GM21515 (cell line): ENCODE results near the gene OLFM1.
"Not testable (repeated sequence)": the region's sequence is repeated elsewhere in the genome, so short reads cannot be mapped to it uniquely, and the experiment has no call there.

ENCODE experiments used
- ATAC-seq: cut with Tn5 transposase; IDR thresholded peaks from one replicate; pipeline ENCODE4 v1.9.1; 2021; ENCODE audit not compliant: unreplicated experiment

The OLFM1 gene

DNA sequence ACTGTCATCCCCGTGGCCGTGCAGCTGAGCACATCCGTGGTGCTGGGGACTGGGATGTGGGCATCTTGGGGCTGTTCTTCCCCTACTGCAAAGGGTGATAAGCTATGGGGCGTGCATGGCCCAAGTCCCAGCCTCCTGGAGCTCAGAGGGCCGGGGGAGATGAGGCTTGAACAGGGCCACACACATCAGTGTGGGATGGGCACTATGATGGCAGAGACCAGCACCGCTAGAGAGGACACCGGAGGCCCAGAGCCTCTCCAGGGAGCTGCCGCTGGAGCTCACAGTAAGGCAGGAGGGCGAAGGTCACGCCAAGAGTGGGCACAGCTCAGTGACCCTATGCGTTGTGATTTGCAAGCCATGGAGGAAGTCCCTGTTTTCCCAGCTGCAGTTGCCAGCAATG is 63.5 kb downstream of the OLFM1 start:
- ATAC-seq: no peak

DNA sequence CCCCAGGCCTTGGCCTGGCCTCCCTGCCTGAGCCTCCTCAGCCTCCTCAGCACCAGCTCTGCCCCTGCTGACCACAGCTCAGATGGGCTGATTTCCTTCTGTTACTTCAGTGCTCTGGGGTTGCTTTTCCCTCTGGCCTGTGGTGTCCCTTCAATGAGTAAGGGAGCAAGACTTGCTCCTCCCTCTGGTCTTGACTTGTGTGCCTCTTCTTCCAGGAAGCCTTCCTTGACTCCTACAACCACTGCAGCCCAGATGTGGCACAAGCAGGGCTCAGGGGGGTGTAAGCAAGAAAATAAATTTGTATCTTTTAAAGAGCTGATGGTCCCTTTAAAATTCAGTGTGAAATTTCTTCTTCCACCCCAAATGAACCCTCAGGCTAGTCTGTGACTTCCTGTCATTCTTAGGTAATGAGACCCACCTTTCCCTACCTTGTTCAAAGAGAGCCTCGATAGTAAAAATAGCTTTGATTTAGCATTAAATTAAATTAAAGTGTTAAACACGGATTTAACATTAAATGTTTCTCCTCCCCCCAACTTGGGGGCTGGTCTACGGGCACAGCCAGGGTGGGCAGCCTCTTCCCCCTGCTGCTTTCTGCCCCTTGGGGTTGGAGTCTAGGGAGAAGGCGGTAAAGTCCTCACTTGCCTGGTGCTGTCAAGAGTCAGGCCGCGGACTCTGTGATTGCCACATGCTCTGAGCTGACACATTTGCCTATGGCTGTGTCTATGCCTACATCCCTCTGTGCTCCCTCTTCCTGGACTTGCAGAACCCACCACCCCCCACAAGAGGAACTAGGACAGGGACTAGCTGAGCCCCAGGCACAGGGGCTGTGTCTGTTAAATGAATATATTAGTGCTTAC is 64.5 kb downstream of the OLFM1 start:
- ATAC-seq: no peak

DNA sequence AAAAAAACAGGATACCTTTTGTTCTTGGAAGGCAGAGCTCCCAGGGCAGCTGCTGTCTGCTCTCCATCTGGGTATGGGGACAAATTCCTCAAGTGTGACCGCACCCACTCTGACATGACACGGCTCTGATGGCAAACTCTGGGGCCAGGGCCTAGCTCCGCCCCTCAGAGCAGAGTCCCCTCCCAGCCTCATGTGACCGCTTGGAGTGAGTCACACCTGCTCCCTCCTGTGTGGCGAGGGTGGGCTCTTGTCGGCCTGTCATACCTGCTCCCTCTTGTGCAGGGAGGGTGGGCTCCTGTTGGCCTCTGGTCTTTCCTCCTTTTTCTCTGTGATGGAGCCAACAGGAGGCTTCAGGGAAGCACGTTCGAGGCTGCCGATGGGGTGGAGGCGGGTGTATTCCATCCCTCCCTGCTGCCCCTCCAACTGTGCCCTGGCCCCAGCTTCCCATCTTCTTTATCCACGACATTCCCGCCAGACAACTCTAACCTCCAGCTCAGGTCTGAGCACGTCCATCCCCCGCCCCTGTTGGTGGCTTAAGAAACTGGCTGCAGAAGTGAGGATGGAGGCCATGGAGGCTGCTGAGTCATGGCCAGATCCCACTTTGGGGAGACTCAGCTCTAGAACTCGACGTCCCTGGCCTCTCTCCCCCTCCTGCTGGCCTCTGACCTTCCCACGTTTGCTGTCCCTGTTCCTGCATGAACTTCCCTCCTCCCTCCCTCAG is 65.3 kb downstream of the OLFM1 start:
- ATAC-seq: no peak

DNA sequence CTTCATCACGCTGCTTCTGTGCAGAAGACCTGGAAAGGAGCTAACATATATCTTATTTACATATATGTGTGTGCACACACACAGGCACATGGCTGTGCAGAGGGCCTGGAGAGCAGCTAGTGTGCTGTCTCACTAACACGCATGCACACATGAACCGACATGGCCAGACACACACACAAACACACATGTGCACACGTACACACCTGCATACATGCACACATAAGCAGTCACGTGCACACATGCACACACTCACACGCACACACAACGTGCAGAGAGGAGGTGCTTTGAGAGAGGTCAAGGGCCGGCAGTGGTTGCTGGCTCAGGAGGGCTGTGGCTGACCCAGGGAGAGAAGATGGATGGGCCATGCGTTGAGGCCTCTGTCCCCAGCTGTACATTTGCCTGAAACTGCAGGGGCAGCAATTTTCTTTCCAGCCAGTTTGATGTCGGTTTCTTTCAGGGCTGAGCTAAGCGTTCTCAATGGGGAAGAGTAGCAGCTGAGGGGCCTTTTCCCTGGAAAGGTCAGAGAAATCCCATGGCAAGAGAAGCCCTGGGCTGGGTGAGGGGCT is 66.7 kb downstream of the OLFM1 start:
- ATAC-seq: no peak

DNA sequence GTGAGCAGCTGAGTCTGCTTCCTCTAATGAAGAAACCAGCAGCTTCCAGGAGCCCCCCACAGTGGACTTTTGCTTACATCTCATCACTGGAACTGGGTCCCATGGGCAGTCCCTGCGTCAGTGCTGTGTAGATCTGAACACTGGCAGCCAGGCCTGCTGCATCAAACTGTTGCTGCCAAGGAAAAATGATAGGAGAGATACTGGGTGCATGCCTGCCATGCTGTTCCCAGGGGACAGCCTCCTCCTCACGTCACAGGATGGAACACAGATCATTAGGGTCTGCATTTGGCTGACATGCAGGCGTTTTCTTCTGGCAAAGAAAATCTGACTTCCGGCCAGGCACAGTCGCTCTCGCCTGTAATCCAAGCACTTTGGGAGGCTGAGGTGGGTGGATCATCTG is 67.9 kb downstream of the OLFM1 start:
- no peak for ATAC-seq

DNA sequence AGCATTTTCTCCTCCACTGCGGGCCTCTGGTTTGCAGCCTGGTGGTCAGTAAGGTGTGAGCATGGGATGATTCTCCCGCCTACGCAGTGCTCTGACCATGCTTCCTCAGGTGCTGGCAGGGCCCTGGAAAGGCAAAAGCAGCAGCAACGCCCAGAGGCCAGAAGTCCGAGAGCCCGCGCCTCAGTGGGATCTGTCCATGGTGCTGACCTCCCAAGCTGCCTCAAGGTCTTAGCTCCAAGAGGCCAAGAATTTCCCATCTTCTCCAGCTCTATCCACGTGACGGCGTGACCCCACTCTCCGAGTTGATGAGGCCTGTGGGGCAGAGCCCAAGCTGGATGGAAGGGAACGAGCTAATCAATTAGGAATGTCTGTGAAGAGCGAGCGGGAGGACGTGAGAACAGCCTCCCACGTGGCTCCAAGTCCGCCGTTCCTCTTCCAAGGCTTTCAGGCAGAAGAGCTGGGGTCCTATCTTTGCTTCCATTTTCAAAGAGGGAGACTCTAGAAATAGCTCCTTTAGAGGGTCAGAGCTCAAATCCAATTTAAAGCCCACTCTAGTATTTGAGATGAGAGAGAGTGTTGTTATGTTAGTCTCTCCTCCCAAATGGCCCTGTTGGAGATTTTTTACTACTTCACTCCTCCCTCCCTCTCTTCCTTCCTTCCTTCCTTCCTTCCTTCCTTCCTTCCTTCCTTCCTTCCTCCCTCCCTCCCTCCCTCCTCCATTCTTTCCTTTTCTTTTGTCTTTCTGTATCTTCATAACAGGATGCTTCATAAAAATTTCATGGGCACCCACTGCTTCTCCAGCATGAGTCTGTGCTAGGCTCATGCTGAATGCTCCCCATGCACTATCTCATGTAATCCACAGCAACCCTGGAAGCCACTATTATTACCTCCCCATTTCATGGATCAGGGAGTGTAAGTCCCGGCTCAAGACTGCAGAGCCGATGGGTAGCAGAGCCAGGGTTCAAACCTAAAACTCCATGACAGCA is 69.3 kb downstream of the OLFM1 start:
- no peak for ATAC-seq

DNA sequence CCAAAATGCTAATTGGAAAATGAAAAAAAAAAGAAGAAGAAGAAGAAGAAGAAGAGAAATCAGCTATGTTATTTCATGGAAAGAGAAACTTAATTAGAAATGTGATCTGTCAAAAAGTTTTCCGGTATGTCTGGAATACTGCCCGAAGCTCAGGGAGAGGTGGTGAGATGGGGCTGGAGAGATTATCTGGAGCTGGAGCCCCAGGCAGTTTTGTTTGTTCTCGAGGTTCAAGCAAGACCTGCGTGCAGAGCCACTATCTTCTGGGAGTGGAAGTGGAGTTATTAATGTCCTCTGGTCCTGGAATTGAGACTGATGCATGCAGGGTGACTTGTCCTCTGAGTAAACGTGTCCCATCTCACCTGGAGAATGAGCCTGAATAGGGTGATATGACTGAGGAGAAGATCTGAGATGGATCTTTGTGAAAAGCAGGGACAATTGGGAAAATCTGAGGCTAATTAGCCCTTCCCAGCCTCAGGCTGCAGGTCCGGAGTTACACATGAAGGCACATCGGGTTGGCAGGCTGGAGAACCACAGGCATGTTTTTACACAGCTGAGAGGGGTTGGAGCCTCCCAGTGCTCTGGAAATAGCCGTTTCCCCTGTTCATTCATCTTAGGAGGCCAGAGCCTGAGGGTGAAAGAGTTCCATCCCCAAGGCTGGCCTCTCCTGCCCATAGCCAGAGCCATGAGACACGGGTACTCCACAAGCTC is 70.5 kb downstream of the OLFM1 start:
- ATAC-seq: no peak

DNA sequence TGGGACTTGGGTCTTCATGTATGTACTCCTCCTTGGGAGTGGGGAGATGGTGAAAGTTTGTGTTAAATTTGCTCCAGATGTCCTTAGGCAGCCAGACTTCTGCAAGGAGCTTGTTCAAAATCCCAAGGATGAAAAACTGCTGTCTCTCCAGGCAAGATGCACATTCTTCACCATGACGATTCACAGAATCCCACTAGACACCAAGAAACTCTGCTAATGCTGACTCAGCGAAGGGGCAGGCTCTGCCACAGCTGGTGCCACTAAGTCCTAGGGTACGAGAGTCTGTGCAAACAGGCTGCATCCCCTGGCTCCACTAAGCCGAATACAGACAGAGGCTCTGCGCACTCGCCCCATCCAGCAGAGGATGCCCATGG is 71.1 kb downstream of the OLFM1 start:
- ATAC-seq: no peak

DNA sequence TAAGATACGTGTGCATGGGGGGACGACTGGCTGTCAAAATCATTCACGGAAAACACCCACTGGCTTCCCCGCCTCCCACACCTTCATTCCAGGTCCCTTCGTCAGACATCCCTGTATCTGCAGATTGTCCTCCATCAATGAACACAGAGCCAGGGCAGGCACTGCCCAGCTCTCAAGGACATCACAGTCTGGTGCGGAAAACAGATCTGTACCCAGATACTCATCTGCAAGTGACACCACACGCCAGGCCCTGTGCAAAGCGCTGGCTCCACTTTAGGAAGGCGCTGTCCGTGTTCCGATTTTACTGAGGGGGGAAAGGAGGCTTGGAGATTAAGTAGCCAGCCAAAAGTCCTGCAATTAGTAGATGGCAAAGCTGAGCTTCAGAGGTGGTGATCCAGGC is 72.3 kb downstream of the OLFM1 start:
- ATAC-seq: no peak

DNA sequence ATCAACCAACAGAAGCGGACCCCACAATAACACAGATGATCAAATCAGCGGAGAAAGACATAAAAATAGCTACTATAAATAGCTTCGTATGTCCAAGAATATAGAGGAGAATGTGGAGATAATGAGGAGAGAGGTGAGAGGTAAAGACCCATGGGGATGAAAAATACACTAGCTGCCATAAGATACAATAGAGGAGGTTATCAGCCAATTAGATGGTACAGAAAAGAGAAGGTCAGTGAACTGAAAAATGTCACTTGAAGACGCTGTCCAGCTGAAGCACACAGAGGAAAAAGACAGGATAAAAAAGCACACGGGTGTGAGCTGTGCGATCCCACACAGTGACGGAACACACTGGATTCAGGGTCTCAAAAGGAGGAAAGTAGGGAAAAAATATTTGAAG is 73.4 kb downstream of the OLFM1 start:
- no peak for ATAC-seq

DNA sequence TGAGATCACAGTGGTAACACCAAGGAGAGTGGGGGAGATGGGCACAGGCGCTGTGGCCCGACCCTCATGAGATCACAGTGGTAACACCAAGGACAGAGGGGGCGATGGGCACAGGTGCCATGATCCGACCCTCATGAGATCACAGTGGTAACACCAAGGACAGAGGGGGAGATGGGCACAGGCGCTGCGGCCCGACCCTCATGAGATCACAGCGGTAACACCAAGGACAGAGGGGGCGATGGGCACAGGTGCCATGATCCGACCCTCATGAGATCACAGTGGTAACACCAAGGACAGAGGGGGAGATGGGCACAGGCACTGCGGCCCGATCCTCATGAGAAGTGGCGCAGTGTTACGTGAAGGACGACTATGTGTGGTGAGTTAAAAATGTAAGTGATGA is 75.1 kb downstream of the OLFM1 start:
- not testable (repeated sequence) for ATAC-seq

DNA sequence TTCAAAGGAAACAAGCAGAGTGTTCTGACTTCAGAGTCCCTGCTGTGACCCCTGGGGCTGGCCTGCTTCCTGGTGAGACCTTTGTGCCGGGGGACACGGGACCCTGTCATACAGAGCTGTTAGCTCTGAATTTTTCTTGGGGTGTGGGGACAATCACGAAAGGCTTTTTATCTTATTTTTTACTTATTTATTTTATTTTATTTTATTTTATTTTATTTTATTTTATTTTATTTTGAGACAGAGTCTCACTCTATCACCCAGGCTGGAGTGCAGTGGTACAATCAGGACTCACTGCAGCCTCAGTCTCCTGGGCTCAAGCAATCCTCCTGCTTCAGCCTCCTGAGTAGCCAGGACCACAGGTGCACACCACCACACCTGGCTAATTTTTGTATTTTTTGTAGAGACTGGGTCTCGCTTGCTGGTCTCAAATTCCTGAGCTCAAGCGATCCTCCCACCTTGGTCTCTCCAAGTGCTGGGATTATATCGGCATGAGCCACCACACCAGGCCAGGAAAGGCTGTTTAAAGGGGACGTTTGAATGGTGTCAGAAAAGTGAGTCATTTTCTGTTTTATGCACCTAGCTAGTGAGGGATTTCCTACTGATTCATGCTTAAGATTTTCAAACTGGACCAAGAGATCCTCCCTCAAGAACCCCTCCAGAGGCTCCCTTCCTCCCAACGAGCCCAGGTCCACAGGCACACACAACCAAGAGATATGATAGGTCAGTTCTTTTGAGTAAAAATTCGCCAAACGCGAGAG is 75.7 kb downstream of the OLFM1 start:
- ATAC-seq: no peak

DNA sequence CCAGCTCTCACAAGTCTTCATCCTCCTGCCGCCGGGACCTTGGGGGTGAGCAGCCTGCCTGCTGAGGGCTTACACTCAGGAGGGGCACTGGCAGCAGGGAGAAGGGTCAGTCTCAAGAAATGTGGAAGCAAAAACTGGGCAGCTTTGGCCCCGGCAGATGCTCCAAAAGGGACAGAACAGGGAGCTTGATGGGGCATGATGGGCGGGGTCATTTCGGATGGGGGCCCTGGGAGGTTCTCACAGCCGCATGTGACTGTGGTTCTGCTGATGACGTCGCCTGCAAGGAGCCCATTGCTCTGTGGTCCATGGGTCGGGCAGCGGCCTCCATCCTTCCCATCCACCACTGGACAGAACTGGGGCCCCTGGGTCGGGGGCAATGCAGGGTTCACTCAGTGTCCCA is 76.6 kb downstream of the OLFM1 start:
- no peak for ATAC-seq

DNA sequence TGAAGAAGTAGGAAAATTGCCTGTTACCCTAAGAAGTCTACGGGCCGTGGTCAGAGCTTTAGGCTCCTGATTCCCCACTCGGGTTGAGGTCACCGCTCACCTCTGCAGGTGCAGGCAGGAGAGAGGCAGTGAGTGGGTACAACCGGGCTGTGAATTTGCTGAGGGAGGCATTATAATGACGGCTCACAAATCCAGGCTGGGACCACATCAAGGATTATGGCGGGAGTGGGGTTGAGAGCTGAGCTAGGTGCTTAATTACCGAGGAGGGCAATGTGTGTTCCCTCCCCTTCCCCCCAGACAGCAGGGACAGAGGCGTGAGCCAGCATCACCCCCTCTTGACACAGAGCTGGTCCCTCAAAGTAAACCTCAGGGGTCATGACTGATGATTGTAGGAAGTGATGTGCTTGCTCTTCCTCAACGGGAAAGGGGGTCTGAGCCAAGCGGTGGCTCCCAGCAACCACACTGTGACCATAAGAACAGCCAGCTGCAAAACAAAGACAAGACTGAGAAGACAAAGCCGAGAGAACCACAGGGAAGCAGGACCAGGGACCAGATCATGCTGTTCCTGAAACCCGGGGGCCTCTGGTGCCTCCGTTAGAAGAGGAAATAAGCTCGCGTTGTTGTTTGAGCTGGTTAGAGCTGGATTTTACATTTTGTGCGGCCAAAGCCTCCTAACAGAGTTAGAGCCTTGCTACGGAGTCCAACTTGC is 77.7 kb downstream of the OLFM1 start:
- ATAC-seq: no peak

DNA sequence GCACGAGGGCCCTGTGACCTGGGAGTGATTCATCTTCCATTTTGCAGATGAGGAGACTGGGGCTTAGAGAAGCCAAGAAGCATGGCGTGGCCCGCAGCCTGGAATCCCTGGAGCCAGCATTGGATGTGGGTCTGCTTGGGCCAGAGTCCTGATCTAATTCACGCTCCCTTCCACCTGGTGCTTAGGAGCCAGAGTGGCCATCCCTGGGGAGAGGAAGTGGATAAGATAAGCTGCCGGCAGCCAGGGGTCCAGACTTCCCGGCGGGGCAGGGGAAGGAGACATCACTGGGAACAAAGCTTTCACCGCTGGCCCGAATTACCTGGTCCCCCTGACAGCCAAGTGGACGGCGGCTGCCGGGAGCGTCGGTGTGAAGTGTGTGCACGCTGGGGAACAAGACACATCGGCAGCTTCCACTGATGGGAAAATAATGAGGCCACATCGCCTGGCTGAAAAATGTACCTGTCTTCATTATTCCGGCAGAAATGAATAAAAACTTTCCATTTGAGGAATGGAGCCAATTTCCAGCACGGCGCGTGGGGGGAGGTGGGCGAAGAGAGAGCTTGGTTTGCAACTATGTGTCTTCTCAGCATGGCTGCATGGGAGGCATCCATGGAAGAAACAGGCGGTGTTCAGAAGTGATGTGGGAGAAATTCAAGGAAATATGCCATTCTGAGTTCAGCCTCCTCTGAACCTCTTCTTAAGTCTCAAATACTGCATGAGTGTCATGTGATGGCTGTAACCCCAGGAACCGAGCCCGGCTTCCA is 78.5 kb downstream of the OLFM1 start:
- ATAC-seq: no peak

DNA sequence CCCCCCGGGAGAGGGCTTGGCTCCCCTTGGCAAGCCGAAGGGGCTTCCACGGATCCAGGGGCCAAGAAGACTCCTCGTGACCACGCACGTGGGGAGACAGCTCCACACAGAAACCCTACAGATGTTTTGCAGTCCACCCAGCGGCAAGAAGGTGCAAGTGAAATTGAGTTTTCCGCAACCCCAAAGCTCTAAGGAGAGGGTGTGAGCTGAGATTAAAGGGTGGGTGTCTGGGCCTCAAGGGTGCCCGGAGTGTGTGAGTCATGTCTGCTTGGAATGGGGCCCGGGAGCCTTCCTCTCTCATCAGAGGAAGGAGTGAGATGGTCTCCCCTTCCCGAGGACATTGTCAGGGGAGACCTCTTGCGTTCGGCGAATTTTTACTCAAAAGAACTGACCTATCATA is 79.1 kb downstream of the OLFM1 start:
- ATAC-seq: no peak

DNA sequence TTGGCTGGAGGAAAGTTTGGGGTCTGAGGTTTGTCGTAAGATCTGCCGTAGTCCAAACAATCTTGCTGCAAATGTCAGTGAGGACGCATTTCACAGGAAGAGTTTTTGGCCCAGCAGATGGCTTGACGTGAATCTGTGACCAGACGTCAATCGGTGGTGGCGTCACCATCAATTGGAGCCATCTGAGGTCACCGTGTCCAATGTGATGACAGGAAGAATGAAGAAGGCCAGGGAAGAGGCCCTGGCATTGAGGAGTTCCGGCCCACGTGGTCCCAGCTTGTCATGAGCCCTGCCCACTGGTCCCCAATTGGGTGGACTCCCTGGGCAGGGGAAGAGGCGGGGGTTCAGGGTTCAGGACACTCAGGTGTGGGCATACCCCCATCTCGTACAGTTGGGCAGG is 79.9 kb downstream of the OLFM1 start:
- ATAC-seq: no peak
